Aorta (tissue), 4 donors: Measurements from ENCODE around the gene ALX4. TPM values are rescaled to one million over a fixed set of nuclear protein-coding genes. Genes with fewer than 3 reads are reported as not detected.

Source experiments
- polyA plus RNA-seq, 2 donors: library from polyadenylated mRNA; stranded (reverse); fragments of 200-250 nt; gene quantifications; one replicate each; pipeline ENCODE4 v1.2.3, GENCODE V29; 2013
- total RNA-seq, 2 donors: library from RNA; stranded (reverse); fragmentation: NEBNext Ultra II Directional; extraction: Animal tissue kit (Norgen Biotek cat#: 25700); gene quantifications; one replicate each; pipeline ENCODE4 v1.2.1, GENCODE V29; 2021
- donor health status: healthy with polysubstance abuse.
- donor health status: Bipolar disorder and iron deficiency.
- donor health status: DM: no; HTN: no; CAD: no.
- donor health status: DM: yes; HTN: yes; CAD: no.

Gene ALX4
- total and polyA plus RNA-seq, 4 donors = 0.06 to 0.13 TPM; not detected in 2

Other genes with a start within 250 kb of the ALX4 start
- 10 to 100 TPM; 31.7 to 88.9 TPM for gene ACCS, start 243.9 kb downstream of the ALX4 start, total RNA-seq
- gene ACCS, start 243.9 kb downstream of the ALX4 start, polyA plus RNA-seq = 10 to 100 TPM in 1 of 2 donors, 1 to 10 TPM in 1; 8.8 to 92.5 TPM
- gene EXT2, start 214.5 kb downstream of the ALX4 start, total RNA-seq = 10 to 100 TPM; 58.0 to 69.4 TPM
- 10 to 100 TPM; 16.0 to 45.2 TPM for gene EXT2, start 214.5 kb downstream of the ALX4 start, polyA plus RNA-seq